ENCODE results near the gene ZNF521.

The ZNF521 gene

GRCh38 chr18:25072205-25072604, 279.8 kb downstream of the ZNF521 start:
- DNase-seq (ENCODE audit: insufficient read length, low spot score) (no peak), FAIRE-seq (no peak)
- no peak for TF ChIP-seq SPI1 (IDR thresholded peaks at IDR 0.05; ENCODE audit: low read depth, low read length)
- no peak for TF ChIP-seq POU2F2 (IDR thresholded peaks at IDR 0.05; ENCODE audit: low read depth, low read length)
- no peak for TF ChIP-seq PAX5 (IDR thresholded peaks at IDR 0.05; ENCODE audit: insufficient read depth, low read length, severe bottlenecking)
- no peak for TF ChIP-seq TAF1 (IDR thresholded peaks at IDR 0.05; ENCODE audit: low read depth, low read length)
- TF ChIP-seq POLR2AphosphoS5 (IDR thresholded peaks at IDR 0.05; ENCODE audit: low read depth, low read length), result no peak
- TF ChIP-seq POLR2A (IDR thresholded peaks at IDR 0.05; ENCODE audit: low read depth, low read length), result no peak

- FAIRE-seq, result no peak
- no peak for TF ChIP-seq SPI1 (IDR thresholded peaks at IDR 0.05; ENCODE audit: low read depth, low read length)
- no peak for TF ChIP-seq PAX5 (IDR thresholded peaks at IDR 0.05; ENCODE audit: insufficient read depth, low read length, severe bottlenecking)
- TF ChIP-seq POLR2AphosphoS5 (IDR thresholded peaks at IDR 0.05; ENCODE audit: low read depth, low read length), result no peak
- TF ChIP-seq TAF1 (IDR thresholded peaks at IDR 0.05; ENCODE audit: low read depth, low read length), result no peak
- TF ChIP-seq POU2F2 (IDR thresholded peaks at IDR 0.05; ENCODE audit: low read depth, low read length), result no peak
- TF ChIP-seq POLR2A (IDR thresholded peaks at IDR 0.05; ENCODE audit: low read depth, low read length), result no peak
- no peak for DNase-seq (ENCODE audit: insufficient read length, low spot score)
Observed at GRCh38 chr18:25067275-25068025, 284.5 kb downstream of the ZNF521 start.

GRCh38 chr18:25066516-25066915, 285.4 kb downstream of the ZNF521 start:
- no peak for TF ChIP-seq PAX5 (IDR thresholded peaks at IDR 0.05; ENCODE audit: insufficient read depth, low read length, severe bottlenecking)
- DNase-seq (ENCODE audit: insufficient read length, low spot score) (no peak), FAIRE-seq (no peak)

- no peak for FAIRE-seq
- DNase-seq (ENCODE audit: insufficient read length, low spot score), result no peak
- no peak for TF ChIP-seq TAF1 (IDR thresholded peaks at IDR 0.05; ENCODE audit: low read depth, low read length)
Observed at GRCh38 chr18:25062720-25063119, 289.2 kb downstream of the ZNF521 start.

- DNase-seq (ENCODE audit: insufficient read length, low spot score) (no peak), FAIRE-seq (no peak)
- TF ChIP-seq POU2F2 (IDR thresholded peaks at IDR 0.05; ENCODE audit: low read depth, low read length) (no peak), TAF1 (IDR thresholded peaks at IDR 0.05; ENCODE audit: low read depth, low read length) (no peak)
Observed at GRCh38 chr18:25061395-25061794, 290.6 kb downstream of the ZNF521 start.

- DNase-seq (ENCODE audit: insufficient read length, low spot score) (no peak), FAIRE-seq (no peak)
- TF ChIP-seq POLR2AphosphoS5 (IDR thresholded peaks at IDR 0.05; ENCODE audit: low read depth, low read length) (no peak), PAX5 (IDR thresholded peaks at IDR 0.05; ENCODE audit: insufficient read depth, low read length, severe bottlenecking) (no peak), TAF1 (IDR thresholded peaks at IDR 0.05; ENCODE audit: low read depth, low read length) (no peak), POU2F2 (IDR thresholded peaks at IDR 0.05; ENCODE audit: low read depth, low read length) (no peak), SPI1 (IDR thresholded peaks at IDR 0.05; ENCODE audit: low read depth, low read length) (no peak), POLR2A (IDR thresholded peaks at IDR 0.05; ENCODE audit: low read depth, low read length) (no peak)
Observed at GRCh38 chr18:25058521-25058920, 293.4 kb downstream of the ZNF521 start.

GRCh38 chr18:25057491-25058050, 294.4 kb downstream of the ZNF521 start:
- FAIRE-seq, result no peak
- DNase-seq (ENCODE audit: insufficient read length, low spot score), result no peak
- TF ChIP-seq POLR2AphosphoS5 (IDR thresholded peaks at IDR 0.05; ENCODE audit: low read depth, low read length) (no peak), POU2F2 (IDR thresholded peaks at IDR 0.05; ENCODE audit: low read depth, low read length) (no peak), POLR2A (IDR thresholded peaks at IDR 0.05; ENCODE audit: low read depth, low read length) (no peak), SPI1 (IDR thresholded peaks at IDR 0.05; ENCODE audit: low read depth, low read length) (no peak)

GRCh38 chr18:25056429-25056828, 295.5 kb downstream of the ZNF521 start:
- no peak for FAIRE-seq
- DNase-seq (ENCODE audit: insufficient read length, low spot score), result no peak
- TF ChIP-seq POLR2AphosphoS5 (IDR thresholded peaks at IDR 0.05; ENCODE audit: low read depth, low read length), result no peak
- no peak for TF ChIP-seq SPI1 (IDR thresholded peaks at IDR 0.05; ENCODE audit: low read depth, low read length)
- no peak for TF ChIP-seq POU2F2 (IDR thresholded peaks at IDR 0.05; ENCODE audit: low read depth, low read length)
- TF ChIP-seq PAX5 (IDR thresholded peaks at IDR 0.05; ENCODE audit: insufficient read depth, low read length, severe bottlenecking), result no peak
- TF ChIP-seq TAF1 (IDR thresholded peaks at IDR 0.05; ENCODE audit: low read depth, low read length), result no peak
- TF ChIP-seq POLR2A (IDR thresholded peaks at IDR 0.05; ENCODE audit: low read depth, low read length), result no peak

GRCh38 chr18:25055076-25055475, 296.9 kb downstream of the ZNF521 start:
- no peak for FAIRE-seq
- no peak for DNase-seq (ENCODE audit: insufficient read length, low spot score)
- no peak for TF ChIP-seq POU2F2 (IDR thresholded peaks at IDR 0.05; ENCODE audit: low read depth, low read length)
- no peak for TF ChIP-seq TAF1 (IDR thresholded peaks at IDR 0.05; ENCODE audit: low read depth, low read length)
- no peak for TF ChIP-seq POLR2AphosphoS5 (IDR thresholded peaks at IDR 0.05; ENCODE audit: low read depth, low read length)
- no peak for TF ChIP-seq SPI1 (IDR thresholded peaks at IDR 0.05; ENCODE audit: low read depth, low read length)
- no peak for TF ChIP-seq PAX5 (IDR thresholded peaks at IDR 0.05; ENCODE audit: insufficient read depth, low read length, severe bottlenecking)
- TF ChIP-seq POLR2A (IDR thresholded peaks at IDR 0.05; ENCODE audit: low read depth, low read length), result no peak

GRCh38 chr18:25053466-25053865, 298.5 kb downstream of the ZNF521 start:
- TF ChIP-seq POLR2A (IDR thresholded peaks at IDR 0.05; ENCODE audit: low read depth, low read length) (no peak), SPI1 (IDR thresholded peaks at IDR 0.05; ENCODE audit: low read depth, low read length) (no peak), TAF1 (IDR thresholded peaks at IDR 0.05; ENCODE audit: low read depth, low read length) (no peak), POLR2AphosphoS5 (IDR thresholded peaks at IDR 0.05; ENCODE audit: low read depth, low read length) (no peak), POU2F2 (IDR thresholded peaks at IDR 0.05; ENCODE audit: low read depth, low read length) (no peak), PAX5 (IDR thresholded peaks at IDR 0.05; ENCODE audit: insufficient read depth, low read length, severe bottlenecking) (no peak)
- FAIRE-seq, result no peak

More at GRCh38 chr18:25053466-25053865, 298.5 kb downstream of the ZNF521 start:
- no peak for DNase-seq (ENCODE audit: insufficient read length, low spot score)

Data from GM12891 (cell line).